HG03354 (cell line): ENCODE measurements around the gene CA10.

Experiments used
- ATAC-seq: cut with Tn5 transposase; IDR thresholded peaks from one replicate; pipeline ENCODE4 v1.9.1; 2021; ENCODE audit warnings: mild to moderate bottlenecking; ENCODE audit not compliant: unreplicated experiment, poor library complexity, severe bottlenecking

The CA10 gene

GRCh38 chr17:51711581-51711980 is 446.9 kb downstream of the CA10 start:
- ATAC-seq = no peak

GRCh38 chr17:51710634-51710979 is 447.9 kb downstream of the CA10 start:
- no peak for ATAC-seq

- ATAC-seq = no peak
Observed at GRCh38 chr17:51709694-51710633, 448.6 kb downstream of the CA10 start.

DNA sequence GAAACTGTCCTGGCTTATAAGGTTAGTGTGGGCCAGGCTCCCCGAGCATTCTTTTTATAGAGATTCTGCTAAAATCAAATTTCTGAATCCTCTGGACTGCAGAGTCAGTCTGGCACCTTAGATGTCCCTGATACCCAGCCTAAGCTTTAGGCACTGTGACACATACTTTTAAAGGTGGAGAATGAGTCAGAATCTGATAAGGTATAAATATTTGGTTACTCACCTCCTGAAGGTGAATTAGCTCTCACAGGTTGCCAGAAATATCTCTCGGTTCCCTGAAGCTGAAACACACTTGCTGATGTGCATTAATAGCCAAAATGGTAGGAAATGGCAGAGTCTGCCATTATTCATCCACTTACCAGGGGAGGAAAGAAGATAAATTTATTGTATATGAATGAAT is 451.3 kb downstream of the CA10 start:
- ATAC-seq = no peak

- ATAC-seq = no peak
Observed at GRCh38 chr17:51706093-51706492, 452.4 kb downstream of the CA10 start.

DNA sequence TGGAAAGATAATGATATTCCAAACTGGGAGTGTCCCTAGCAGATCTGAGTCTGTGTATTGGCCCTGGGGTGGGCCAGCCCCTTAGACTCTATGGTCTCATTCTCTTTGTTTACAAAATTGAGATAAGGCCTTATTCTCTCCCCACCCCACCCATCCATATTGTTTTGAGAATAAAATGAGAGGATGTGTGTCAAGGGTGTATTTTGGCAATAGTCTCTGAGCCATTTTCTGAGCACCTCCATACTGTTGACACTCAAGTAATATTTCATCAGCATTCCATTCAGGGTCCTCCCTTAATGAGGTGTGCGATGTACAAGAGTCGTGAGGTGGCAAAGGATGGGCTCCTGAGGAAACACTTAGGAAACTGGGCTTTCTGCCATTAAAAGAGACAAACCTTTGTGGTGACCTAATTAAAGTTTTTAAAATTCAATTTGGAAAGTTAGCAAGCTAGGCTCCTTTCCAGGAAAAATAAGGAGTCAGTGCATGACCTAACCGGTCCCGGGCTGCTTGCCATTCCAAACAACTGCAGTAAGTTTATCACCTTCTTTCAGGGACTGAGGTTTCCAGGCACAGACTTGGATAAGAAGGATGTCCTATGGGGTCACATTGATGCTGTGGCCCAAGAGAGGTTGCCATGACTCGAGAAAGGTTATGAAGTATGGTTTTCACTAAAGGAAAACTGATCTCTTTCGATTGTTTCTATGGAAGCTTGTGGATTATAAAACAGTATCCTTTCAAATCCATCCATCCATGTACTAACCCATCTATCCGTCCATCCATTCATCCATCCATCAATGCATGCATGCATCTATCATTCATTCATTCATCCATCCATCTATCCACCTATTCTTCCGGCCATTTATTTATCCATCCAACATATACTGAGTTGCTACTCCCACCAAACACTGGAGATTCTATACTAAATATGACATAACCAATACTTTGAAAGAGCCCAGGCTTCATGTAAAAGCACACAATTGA is 454.9 kb downstream of the CA10 start:
- ATAC-seq = no peak

DNA sequence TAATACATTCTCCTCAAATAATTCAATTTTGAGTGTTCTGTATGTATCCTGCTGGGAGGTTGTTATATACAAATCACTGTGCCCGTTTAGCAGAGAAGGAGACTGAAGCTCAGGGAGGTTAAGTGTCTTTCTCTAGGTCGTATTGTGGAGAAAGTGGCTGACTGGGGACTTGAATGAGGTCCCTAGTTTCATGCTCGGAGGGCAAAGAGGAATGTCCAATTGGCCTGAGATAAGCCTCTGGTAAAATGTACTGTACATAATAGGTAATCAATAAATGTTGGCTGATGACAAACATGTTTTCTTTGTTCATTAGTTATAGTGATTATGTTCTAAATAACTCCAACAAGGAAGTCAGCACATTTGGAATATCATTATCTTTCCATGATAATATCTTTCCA is 455.6 kb downstream of the CA10 start:
- no peak for ATAC-seq

- no peak for ATAC-seq
Observed at GRCh38 chr17:51701501-51701900, 457.0 kb downstream of the CA10 start.

GRCh38 chr17:51700011-51700760 is 458.3 kb downstream of the CA10 start:
- no peak for ATAC-seq

GRCh38 chr17:51699303-51699702 is 459.2 kb downstream of the CA10 start:
- no peak for ATAC-seq

- ATAC-seq = no peak
Observed at GRCh38 chr17:51692917-51693316, 465.6 kb downstream of the CA10 start.

DNA sequence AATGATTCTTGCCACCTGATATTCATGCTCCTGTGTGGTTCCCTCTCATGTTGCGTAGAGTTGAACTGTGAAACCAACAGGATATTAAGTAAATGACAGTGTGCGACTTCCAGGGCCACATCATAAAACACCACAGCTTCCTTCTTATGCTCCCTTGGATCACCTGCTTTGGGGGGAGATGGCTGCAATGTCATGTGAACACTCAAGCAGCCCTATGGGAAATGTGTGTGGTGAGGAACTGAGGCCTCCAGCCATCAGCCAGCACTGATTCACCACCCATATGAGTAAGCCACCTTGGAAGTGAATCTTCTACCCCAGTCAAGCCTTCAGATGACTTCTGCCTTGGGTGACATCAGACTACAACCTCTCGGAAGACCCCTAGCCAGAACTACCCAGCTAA is 470.6 kb downstream of the CA10 start:
- no peak for ATAC-seq

DNA sequence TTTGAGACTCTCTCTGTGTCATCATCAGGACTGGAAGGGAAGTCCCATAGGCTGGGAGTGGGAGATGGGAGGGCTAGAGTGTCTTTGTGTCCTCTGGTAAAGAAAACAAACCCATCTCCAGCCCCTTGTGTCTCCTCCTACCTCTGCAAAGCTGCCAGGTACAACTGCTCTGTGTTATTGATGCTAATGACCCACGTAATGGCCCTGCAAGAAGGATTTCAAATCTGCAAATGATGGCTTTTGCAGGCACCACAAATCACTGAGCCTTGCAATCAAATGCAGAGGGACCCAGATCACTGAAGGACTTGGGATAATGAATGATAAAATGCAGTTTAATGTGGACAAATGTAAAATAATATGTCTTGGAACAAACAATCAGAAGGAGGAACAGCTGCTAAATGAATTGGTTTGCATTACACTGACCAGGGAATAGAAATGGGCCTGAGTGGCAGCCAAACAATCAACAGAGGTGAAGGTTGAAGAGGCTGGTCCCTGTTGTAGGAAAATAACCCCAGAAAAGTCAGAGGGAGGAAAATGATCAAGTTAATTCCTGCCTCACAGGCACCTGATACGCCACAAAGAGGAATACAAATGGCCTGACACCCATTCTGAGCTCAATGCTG is 473.1 kb downstream of the CA10 start:
- no peak for ATAC-seq

- ATAC-seq = no peak
Observed at GRCh38 chr17:51684214-51684613, 474.3 kb downstream of the CA10 start.

DNA sequence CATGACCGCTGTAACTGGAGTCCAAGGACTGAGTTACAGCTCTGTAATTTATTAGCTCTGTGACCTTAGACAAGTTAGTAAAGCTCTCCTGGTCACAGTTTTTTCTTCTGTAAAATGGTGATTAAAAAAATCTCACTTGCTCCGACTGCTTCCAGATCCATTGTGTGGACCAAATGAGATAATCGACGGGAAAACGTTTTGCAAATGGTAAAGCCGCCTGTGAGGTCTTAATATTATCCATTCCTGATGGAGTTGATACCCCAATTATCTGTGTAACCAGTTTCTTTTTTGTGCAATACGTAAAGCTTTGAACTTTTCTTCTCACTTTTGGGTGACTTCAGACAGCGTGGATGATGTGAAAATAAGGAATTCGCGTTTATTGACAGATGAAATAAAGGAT is 475.2 kb downstream of the CA10 start:
- no peak for ATAC-seq

- ATAC-seq = no peak
Observed at GRCh38 chr17:51682115-51682514, 476.4 kb downstream of the CA10 start.

DNA sequence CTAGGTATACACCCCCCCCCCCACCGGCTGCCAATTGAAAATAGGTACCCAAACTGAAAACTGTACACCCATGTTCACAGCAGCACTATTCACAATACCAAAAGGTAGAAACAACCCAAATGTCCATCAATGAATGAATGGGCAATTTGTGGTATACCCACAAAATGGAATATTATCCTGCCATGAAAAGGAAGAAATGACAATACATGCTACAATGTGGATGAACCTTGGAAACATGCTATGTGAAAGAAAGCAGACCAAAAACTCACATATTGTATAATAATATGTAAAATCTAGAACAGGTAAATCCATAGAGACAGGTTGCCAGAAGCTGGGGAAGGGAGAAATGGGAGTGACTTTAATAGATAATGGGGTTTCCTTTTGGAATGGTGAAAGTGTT is 480.6 kb downstream of the CA10 start:
- ATAC-seq = no peak

- no peak for ATAC-seq
Observed at GRCh38 chr17:51676691-51677487, 481.6 kb downstream of the CA10 start.
